ENCODE measurements around the gene OR2AK2.

The OR2AK2 gene

DNA sequence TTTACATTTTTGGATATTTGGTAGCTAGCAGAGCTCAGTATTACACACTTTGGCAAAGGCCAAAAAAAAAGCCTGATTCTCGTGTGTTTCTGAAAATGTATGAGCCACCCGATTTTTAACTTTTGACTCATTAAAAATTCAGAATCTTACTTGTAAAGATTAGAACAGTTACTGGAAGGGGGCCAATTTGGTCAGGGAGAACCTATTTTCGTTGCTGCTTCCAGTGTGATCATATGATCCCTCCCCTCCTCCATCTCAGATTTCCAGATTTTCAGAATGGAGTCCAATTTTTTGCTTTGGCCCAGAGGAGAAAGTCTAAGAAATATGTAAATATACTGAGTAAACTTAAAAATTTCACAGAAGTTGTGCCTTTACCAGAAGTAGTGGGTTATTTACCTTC, 3.2 kb upstream of the OR2AK2 start:
- H3K36me3 Mint-ChIP-seq (ENCODE audit: low read depth), result no peaks in the 10 kb centered on the region
- no peak overlapping the region for H3K4me3 Mint-ChIP-seq
- TF ChIP-seq, protein P1, sequence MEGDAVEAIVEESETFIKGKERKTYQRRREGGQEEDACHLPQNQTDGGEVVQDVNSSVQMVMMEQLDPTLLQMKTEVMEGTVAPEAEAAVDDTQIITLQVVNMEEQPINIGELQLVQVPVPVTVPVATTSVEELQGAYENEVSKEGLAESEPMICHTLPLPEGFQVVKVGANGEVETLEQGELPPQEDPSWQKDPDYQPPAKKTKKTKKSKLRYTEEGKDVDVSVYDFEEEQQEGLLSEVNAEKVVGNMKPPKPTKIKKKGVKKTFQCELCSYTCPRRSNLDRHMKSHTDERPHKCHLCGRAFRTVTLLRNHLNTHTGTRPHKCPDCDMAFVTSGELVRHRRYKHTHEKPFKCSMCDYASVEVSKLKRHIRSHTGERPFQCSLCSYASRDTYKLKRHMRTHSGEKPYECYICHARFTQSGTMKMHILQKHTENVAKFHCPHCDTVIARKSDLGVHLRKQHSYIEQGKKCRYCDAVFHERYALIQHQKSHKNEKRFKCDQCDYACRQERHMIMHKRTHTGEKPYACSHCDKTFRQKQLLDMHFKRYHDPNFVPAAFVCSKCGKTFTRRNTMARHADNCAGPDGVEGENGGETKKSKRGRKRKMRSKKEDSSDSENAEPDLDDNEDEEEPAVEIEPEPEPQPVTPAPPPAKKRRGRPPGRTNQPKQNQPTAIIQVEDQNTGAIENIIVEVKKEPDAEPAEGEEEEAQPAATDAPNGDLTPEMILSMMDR (IDR thresholded peaks at IDR 0.05), result no peak
- peaks cover 69% of the 10 kb centered on the region for H3K9me3 Mint-ChIP-seq
- DNase-seq, result no peak
- H3K4me1 Mint-ChIP-seq, result no peaks in the 10 kb centered on the region
- no peak overlapping the region for H3K27ac Mint-ChIP-seq
- peaks cover under 1% of the 10 kb centered on the region for H3K27me3 Mint-ChIP-seq (ENCODE audit: low read depth, poor library complexity)

DNA sequence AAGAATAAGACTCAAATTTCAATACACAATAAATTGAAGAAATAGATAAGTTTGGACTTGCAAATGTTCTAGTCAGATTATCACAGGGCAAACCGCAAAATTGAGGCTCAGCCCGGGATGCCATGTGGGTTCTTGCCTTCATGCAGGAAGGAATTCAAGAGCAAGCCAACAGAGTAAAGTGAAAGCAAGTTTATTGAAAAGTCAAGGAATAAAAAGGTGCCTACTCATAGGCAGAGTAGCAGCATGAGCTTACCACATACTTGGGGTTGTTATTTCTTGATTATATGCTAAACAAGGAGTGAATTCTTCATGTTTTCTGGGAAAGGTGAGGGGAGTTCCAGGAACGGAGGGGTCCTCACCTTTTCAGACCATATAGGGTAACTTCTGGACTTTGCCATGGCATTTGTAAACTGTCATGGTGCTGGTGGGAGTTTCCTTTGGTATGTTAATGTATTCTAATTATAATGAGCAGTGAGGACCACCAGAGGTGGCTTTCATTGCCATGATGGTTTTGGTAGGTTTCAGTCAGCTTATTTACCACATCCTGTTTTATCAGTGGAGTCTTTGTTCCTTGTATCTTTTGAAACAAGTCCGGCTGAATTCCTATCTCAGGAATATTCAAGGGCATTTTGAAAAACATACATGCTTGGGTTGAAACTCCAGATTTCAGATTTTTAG, 2.0 kb upstream of the OR2AK2 start:
- Mint-ChIP-seq H3K9me3 (peaks cover 68% of the 10 kb centered on the region), H3K4me1 (no peaks in the 10 kb centered on the region), H3K36me3 (ENCODE audit: low read depth) (no peaks in the 10 kb centered on the region), H3K27me3 (ENCODE audit: low read depth, poor library complexity) (peaks cover 4% of the 10 kb centered on the region), H3K4me3 (no peak overlapping the region), H3K27ac (no peak overlapping the region)
- DNase-seq, result no peak
- TF ChIP-seq, protein P1 (IDR thresholded peaks at IDR 0.05), result no peak

DNA sequence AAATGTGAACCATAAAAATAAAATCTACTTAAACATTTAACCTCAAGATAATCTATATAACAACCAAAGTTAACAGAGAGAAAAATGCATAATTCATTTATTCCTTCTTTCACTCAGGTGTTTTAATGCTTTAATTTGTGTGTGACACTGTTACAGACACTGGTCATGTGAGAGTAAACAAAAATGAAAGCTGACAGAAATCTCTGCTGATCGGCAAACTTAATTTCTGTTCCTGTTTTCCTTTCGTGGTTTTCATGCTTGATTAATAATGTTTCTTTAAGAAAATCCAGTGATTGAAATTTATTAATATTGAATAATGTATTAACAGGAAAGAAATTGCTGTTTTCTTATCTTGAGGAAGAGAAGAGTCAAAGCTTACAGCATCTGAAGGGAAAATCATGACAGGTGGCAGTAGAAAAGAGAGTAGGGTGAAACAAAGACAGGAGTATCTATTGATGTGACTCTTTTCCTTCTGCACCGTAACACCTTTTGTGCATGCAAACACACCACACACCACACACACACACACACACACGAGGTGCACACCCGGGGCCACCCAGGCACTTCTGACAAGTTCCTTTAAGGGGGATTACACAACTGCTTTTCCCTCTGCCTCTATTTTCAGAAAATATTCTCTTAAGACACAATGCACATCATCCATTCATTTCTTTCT, 1.6 kb downstream of the OR2AK2 start:
- no peaks in the 10 kb centered on the region for H3K4me1 Mint-ChIP-seq
- no peak overlapping the region for H3K4me3 Mint-ChIP-seq
- no peak overlapping the region for H3K27ac Mint-ChIP-seq
- H3K9me3 Mint-ChIP-seq, result peaks cover 69% of the 10 kb centered on the region
- peaks cover 4% of the 10 kb centered on the region for H3K27me3 Mint-ChIP-seq (ENCODE audit: low read depth, poor library complexity)
- no peaks in the 10 kb centered on the region for H3K36me3 Mint-ChIP-seq (ENCODE audit: low read depth)
- DNase-seq, result no peak
- TF ChIP-seq, protein P1 (IDR thresholded peaks at IDR 0.05), result no peak

DNA sequence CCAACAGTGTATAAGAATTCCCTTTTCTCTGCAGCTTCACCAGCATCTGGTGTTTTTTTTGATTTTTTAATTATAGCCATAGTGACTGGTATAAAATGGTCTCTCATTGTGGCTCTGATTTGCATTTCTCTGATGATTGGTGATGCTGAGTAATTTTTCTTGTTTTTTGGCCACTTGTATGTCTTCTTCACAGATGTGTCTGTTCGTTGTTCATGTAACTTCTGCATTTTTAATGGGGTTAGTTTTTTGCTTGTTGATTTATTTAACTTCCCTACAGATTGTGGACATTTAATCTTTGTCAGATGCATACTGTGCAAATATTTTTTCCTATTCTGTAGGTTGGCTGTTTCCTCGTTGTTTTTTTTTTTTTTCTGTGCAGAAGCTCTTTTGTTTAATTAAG, 28.0 kb downstream of the OR2AK2 start:
- Mint-ChIP-seq H3K27ac (no peak overlapping the region), H3K9me3 (peaks cover 73% of the 10 kb centered on the region), H3K36me3 (ENCODE audit: low read depth) (no peaks in the 10 kb centered on the region), H3K4me1 (no peaks in the 10 kb centered on the region), H3K4me3 (no peak overlapping the region), H3K27me3 (ENCODE audit: low read depth, poor library complexity) (no peaks in the 10 kb centered on the region)
- TF ChIP-seq, protein P1 (IDR thresholded peaks at IDR 0.05), result no peak
- no peak for DNase-seq

DNA sequence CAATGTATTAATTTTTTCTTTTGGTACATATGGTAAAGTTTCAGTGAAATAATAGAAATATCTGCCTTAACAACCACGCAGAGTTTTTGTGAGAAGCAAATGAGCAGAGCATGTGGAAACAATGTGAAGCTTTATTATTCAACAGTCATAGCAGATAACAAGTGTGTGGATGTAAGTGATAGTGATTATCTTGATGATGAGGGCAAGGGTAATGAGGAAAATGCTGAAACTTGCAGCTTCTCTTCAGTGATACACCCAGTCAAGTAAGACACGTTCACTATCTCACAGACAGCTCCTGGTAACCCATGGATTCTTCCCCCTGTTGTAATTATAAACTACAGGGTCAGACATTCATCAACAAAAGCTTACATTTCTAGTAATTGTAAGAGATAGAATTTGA, 33.8 kb downstream of the OR2AK2 start:
- H3K9me3 Mint-ChIP-seq, result peaks cover 64% of the 10 kb centered on the region
- H3K4me3 Mint-ChIP-seq, result no peak overlapping the region
- no peaks in the 10 kb centered on the region for H3K4me1 Mint-ChIP-seq
- no peaks in the 10 kb centered on the region for H3K36me3 Mint-ChIP-seq (ENCODE audit: low read depth)
- DNase-seq, result no peak
- no peak overlapping the region for H3K27ac Mint-ChIP-seq
- H3K27me3 Mint-ChIP-seq (ENCODE audit: low read depth, poor library complexity), result no peaks in the 10 kb centered on the region
- TF ChIP-seq, protein P1 (IDR thresholded peaks at IDR 0.05), result no peak

DNA sequence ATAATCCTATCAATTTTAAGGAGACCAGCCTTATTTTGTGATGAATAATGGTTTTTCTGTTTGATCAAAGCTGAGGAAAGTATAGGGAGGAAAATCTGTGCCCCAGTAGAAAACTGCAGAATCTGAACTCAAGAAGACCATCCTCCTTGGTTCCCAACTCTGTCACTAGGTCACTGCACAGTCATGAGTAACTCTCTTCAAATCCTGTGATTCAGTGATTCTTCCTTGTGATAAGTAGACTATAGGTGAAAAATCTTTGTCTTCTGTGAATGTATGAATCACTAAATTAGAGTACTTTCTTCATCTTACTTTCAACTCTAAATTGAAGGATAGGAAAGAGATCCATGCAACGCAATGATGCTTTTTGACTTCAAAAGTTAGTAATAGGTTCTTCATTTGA, 35.1 kb downstream of the OR2AK2 start:
- TF ChIP-seq, protein P1 (IDR thresholded peaks at IDR 0.05), result no peak
- Mint-ChIP-seq H3K27ac (no peak overlapping the region), H3K27me3 (ENCODE audit: low read depth, poor library complexity) (no peaks in the 10 kb centered on the region), H3K9me3 (peaks cover 61% of the 10 kb centered on the region), H3K4me1 (no peaks in the 10 kb centered on the region), H3K36me3 (ENCODE audit: low read depth) (no peaks in the 10 kb centered on the region), H3K4me3 (no peak overlapping the region)
- no peak for DNase-seq
